Omental fat pad (tissue), 4 donors: ENCODE measurements around the gene HSDL1. TPM values are rescaled to one million over a fixed set of nuclear protein-coding genes. Genes with fewer than 3 reads are reported as not detected.

Source experiments
- ATAC-seq: fragments of 150-250 bp; one replicate; pipeline ENCODE4 v1.9.1; 2016; ENCODE audit warnings: mild to moderate bottlenecking, moderate library complexity; ENCODE audit not compliant: low FRiP score
- DNase-seq: peaks from one replicate; pipeline ENCODE4 v3.0.0-alpha.2; 2019; ENCODE audit warnings: low spot score
- CTCF ChIP-seq, 3 donors: fragments of 450-650 bp; IDR thresholded peaks; one replicate each; pipeline ENCODE4 v1.5.1; 2016 to 2017; ENCODE audit warnings: antibody characterized with exemption in 3 of 3, mild to moderate bottlenecking in 3 of 3, moderate library complexity in 2 of 3
- total RNA-seq, 4 donors: library from RNA; depleted of rRNA; stranded (reverse); fragments of >200 nt; gene quantifications; one replicate each; pipeline ENCODE4 v1.1.0, GENCODE V29; 2016

Gene HSDL1
- total RNA-seq, 4 donors from 2014 or later: 8.8 to 21.4 (median 15.8) TPM

GRCh38 chr16:84093879-84094270 is 51.1 kb downstream of the HSDL1 start:
- ATAC-seq: no peak
- no peak for DNase-seq
- TF ChIP-seq CTCF (IDR thresholded peaks at IDR 0.05): no peak

GRCh38 chr16:84093120-84093878 is 51.7 kb downstream of the HSDL1 start:
- no peak for ATAC-seq
- TF ChIP-seq CTCF (IDR thresholded peaks at IDR 0.05): no peak
- no peak for DNase-seq

- no peak for ATAC-seq
- no peak for TF ChIP-seq CTCF (IDR thresholded peaks at IDR 0.05)
Observed at GRCh38 chr16:84091460-84091859, 53.5 kb downstream of the HSDL1 start.

GRCh38 chr16:84090211-84090610 is 54.8 kb downstream of the HSDL1 start:
- TF ChIP-seq CTCF (IDR thresholded peaks at IDR 0.05): no peak
- no peak for DNase-seq
- no peak for ATAC-seq

More at GRCh38 chr16:84091460-84091859, 53.5 kb downstream of the HSDL1 start:
- DNase-seq: no peak

GRCh38 chr16:84088695-84089395 is 56.1 kb downstream of the HSDL1 start:
- ATAC-seq (no peak), DNase-seq (no peak)
- TF ChIP-seq CTCF (IDR thresholded peaks at IDR 0.05): no peak

- DNase-seq (no peak), ATAC-seq (no peak)
- TF ChIP-seq CTCF (IDR thresholded peaks at IDR 0.05): no peak
Observed at GRCh38 chr16:84087466-84088151, 57.4 kb downstream of the HSDL1 start.
